Mesendoderm (in vitro differentiated cells): ENCODE data around the gene HES4.
"Not testable (repeated sequence)": the region's sequence is repeated elsewhere in the genome, so short reads cannot be mapped to it uniquely, and the experiment has no call there.

Experiments
- DNase-seq: peaks from one replicate; pipeline ENCODE4 v3.0.0; 2013
- H2AK5ac ChIP-seq: 2 replicates; pipeline ENCODE4 v1.6.1; 2013; ENCODE audit warnings: low read length, inconsistent platforms
- H2BK120ac ChIP-seq: 2 replicates; pipeline ENCODE4 v1.6.1; 2013; ENCODE audit warnings: low read depth, mild to moderate bottlenecking, low read length, moderate library complexity, mixed read lengths
- H2BK15ac ChIP-seq: replicated peaks from 2 replicates; pipeline ENCODE4 v1.6.1; 2013; ENCODE audit warnings: low read depth, mild to moderate bottlenecking, moderate library complexity
- H2BK5ac ChIP-seq: 2 replicates; pipeline ENCODE4 v1.6.1; 2013; ENCODE audit warnings: low read length, inconsistent platforms
- H3K18ac ChIP-seq: 2 replicates; pipeline ENCODE4 v1.6.1; 2013; ENCODE audit warnings: mild to moderate bottlenecking, low read length, mixed read lengths
- H3K23ac ChIP-seq: one replicate; pipeline ENCODE4 v1.6.1; 2013; ENCODE audit warnings: low read length
- H3K27ac ChIP-seq: 2 replicates; pipeline ENCODE4 v1.5.1; 2013; ENCODE audit warnings: low read depth, mild to moderate bottlenecking, inconsistent platforms, low read length, moderate library complexity
- H3K27me3 ChIP-seq: 2 replicates; pipeline ENCODE4 v1.6.1; 2013; ENCODE audit warnings: low read length, control low read depth, mild to moderate bottlenecking, inconsistent platforms; ENCODE audit not compliant: insufficient read depth, poor library complexity
- H3K36me3 ChIP-seq: 2 replicates; pipeline ENCODE4 v1.6.1; 2013; ENCODE audit warnings: low read length, inconsistent platforms; ENCODE audit not compliant: control insufficient read depth, insufficient read depth
- H3K4ac ChIP-seq: one replicate; pipeline ENCODE4 v1.6.1; 2013; ENCODE audit warnings: low read depth, mild to moderate bottlenecking, low read length, moderate library complexity
- H3K4me1 ChIP-seq: 2 replicates; pipeline ENCODE4 v1.6.1; 2013; ENCODE audit warnings: low read depth, low read length, inconsistent platforms; ENCODE audit not compliant: control insufficient read depth
- H3K4me2 ChIP-seq: 2 replicates; pipeline ENCODE4 v1.6.1; 2013; ENCODE audit warnings: low read length
- H3K4me3 ChIP-seq: 2 replicates; pipeline ENCODE4 v1.5.1; 2013; ENCODE audit warnings: mild to moderate bottlenecking, low read length
- H3K56ac ChIP-seq: one replicate; pipeline ENCODE4 v1.6.1; 2013; ENCODE audit warnings: low read length
- H3K79me1 ChIP-seq: 2 replicates; pipeline ENCODE4 v1.6.1; 2013; ENCODE audit warnings: low read length, inconsistent platforms
- H3K79me2 ChIP-seq: 2 replicates; pipeline ENCODE4 v1.6.1; 2013; ENCODE audit warnings: mild to moderate bottlenecking, low read length; ENCODE audit not compliant: control insufficient read depth, insufficient read depth
- H3K9ac ChIP-seq: 2 replicates; pipeline ENCODE4 v1.6.1; 2013; ENCODE audit warnings: low read length, inconsistent platforms
- H4K5ac ChIP-seq: one replicate; pipeline ENCODE4 v1.6.1; 2013; ENCODE audit warnings: low read length
- H4K8ac ChIP-seq: one replicate; pipeline ENCODE4 v1.6.1; 2013; ENCODE audit warnings: low read depth, mild to moderate bottlenecking, control low read depth, low read length, moderate library complexity
- WGBS: extraction: QIAGEN DNeasy Blood & Tissue Kit; methylation state at CpG from one replicate; pipeline ENCODE4 v1.1.7; 2013; ENCODE audit warnings: low lambda C conversion rate, missing lambda C conversion rate; ENCODE audit not compliant: insufficient coverage; ENCODE audit errors: extremely low coverage; 5-methylcytosine and 5-hydroxymethylcytosine counted together

Gene HES4

DNA sequence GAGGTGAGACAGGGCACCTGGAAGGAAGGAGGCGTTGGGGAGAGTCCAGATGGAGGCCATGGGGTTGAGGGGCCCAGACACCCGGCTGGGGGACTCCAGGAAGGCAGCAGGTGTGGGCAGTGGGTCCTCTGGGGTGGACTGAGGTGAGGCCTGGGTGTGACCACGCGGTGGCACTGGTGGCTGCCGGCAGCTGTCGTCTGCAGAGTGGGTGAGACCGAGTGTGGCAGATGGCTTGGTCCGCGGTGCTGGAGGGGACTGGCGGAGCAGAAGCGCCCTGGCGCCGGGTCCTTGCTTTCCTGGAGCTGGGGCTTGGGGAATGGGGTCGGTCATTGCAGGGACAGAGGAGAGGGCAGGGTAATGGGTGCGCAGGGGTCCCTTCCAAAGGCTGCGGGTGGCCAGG is 32.5 kb upstream of the HES4 start:
- Histone ChIP-seq H4K5ac (no peak overlapping the region), H3K18ac (no peak overlapping the region), H3K4me3 (no peak overlapping the region), H2BK5ac (no peak overlapping the region), H3K27ac (no peak overlapping the region), H3K27me3 (no peaks in the 10 kb centered on the region), H2BK120ac (no peak overlapping the region), H3K79me1 (no peaks in the 10 kb centered on the region), H3K4me2 (peak overlapping the region; percentile 27), H3K23ac (no peak overlapping the region), H4K8ac (no peak overlapping the region), H2BK15ac (no peak overlapping the region), H3K4ac (no peak overlapping the region), H3K79me2 (no peaks in the 10 kb centered on the region), H2AK5ac (no peak overlapping the region), H3K36me3 (no peaks in the 10 kb centered on the region), H3K56ac (peak overlapping the region; percentile 64), H3K4me1 (no peaks in the 10 kb centered on the region), H3K9ac (peak overlapping the region; percentile 42)
- no CpG with 5 or more reads among the region's 16 CpGs for WGBS
- peak; percentile 40 for DNase-seq

DNA sequence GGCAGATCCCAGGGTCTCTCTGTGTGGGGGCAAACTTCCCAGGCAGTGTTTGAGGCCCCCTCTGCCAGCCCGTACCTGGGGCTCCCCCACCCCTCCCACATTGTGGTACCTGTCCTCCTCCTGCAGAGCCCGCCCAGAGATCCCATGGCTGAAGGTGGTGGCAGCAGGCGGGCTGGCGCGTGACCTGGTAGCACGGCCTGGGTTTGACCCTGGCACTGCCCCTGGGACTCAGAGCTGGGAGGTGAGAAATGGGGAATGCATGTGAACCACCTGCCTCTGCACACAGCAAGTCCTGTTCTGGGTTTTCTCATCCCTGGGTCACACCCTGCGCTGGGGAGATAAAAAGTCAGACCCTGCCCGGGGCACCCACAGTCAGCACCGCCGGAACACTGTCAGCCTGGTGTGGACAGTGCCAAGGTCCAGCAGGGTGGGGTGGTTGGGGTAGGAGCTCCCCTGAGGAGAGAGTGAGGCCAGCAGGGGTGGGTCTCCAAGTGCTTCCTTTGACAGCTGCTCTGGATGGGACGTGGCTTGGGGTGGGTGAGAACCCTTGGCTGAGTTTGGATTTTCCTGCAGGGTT is 31.9 kb upstream of the HES4 start:
- Histone ChIP-seq H3K23ac (no peak overlapping the region), H2BK15ac (no peak overlapping the region), H3K4me3 (no peak overlapping the region), H4K8ac (no peak overlapping the region), H2BK5ac (no peak overlapping the region), H3K79me2 (no peaks in the 10 kb centered on the region), H2AK5ac (no peak overlapping the region), H3K27me3 (no peaks in the 10 kb centered on the region), H3K4me2 (no peak overlapping the region), H3K4ac (no peak overlapping the region), H3K9ac (no peak overlapping the region), H3K56ac (peak overlapping the region; percentile 15), H3K18ac (no peak overlapping the region), H3K4me1 (no peaks in the 10 kb centered on the region), H4K5ac (no peak overlapping the region), H3K27ac (no peak overlapping the region), H3K36me3 (no peaks in the 10 kb centered on the region), H3K79me1 (no peaks in the 10 kb centered on the region), H2BK120ac (no peak overlapping the region)
- no CpG with 5 or more reads among the region's 11 CpGs for WGBS
- DNase-seq, result no peak

DNA sequence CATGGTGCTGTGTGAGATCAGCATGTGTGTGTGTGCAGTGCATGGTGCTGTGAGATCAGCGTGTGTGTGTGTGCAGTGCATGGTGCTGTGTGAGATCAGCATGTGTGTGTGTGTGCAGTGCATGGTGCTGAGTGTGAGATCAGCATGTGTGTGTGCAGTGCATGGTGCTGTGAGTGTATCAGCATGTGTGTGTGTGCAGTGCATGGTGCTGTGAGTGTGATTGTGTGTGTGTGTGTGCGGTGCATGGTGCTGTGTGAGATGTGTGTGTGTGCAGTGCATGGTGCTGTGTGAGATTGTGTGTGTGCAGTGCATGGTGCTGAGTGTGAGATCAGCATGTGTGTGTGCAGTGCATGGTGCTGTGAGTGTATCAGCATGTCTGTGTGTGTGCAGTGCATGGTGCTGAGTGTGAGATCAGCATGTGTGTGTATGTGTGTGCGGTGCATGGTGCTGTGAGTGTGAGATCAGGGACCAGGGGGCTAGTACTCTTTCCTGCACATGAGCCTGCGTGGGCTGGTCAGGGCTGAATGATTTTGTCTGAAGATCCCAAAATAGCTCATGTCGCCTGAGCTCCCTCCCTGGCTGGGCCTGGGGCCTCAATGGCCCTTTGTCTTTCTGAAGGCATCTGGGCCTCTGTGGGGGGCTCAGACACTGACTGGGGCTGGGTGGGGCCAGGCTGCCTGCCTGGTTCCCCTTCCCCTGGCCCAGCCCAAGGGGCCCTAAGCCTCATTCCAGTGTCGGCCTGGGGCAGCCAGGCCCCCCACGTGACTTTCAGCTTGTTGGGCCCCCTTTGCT is 31.2 kb upstream of the HES4 start:
- H3K9ac ChIP-seq, H3K56ac ChIP-seq, H2BK5ac ChIP-seq, H3K4me1 ChIP-seq, H2BK15ac ChIP-seq, H3K79me2 ChIP-seq, H3K4me2 ChIP-seq, H2BK120ac ChIP-seq, H3K36me3 ChIP-seq, H4K8ac ChIP-seq, DNase-seq, H2AK5ac ChIP-seq, H3K27ac ChIP-seq, H3K4ac ChIP-seq, H3K79me1 ChIP-seq, H3K23ac ChIP-seq, H4K5ac ChIP-seq, H3K4me3 ChIP-seq, H3K27me3 ChIP-seq, H3K18ac ChIP-seq: not testable (repeated sequence)
- no CpG with 5 or more reads among the region's 7 CpGs for WGBS

DNA sequence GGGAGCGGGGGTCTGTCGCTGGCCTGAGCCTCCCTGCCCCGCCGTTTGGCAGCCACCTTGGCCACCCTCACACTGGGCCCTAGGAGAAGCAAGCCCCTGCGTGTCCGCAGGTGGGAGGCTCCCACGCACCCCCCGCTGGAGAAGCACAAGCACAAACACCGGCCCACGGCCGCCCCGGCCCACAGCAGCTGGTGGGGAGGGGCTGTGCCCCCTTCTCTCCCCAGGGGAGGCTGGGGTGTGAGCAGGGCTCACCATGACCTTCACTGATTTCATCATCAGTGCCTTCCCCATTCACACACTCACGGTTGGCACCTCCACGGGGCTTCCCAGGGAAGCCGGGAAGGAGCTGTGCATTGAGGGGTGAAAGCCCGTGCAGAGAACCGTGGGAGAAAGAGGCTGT is 27.9 kb upstream of the HES4 start:
- Histone ChIP-seq H3K79me1 (no peaks in the 10 kb centered on the region), H3K4me1 (peaks cover 8% of the 10 kb centered on the region), H2BK15ac (no peak overlapping the region), H3K4me2 (no peak overlapping the region), H2BK5ac (no peak overlapping the region), H2AK5ac (no peak overlapping the region), H3K18ac (no peak overlapping the region), H3K4ac (no peak overlapping the region), H3K27me3 (no peaks in the 10 kb centered on the region), H3K56ac (no peak overlapping the region), H3K23ac (no peak overlapping the region), H4K8ac (no peak overlapping the region), H2BK120ac (no peak overlapping the region), H3K79me2 (no peaks in the 10 kb centered on the region), H3K4me3 (no peak overlapping the region), H3K27ac (no peak overlapping the region), H3K36me3 (no peaks in the 10 kb centered on the region), H3K9ac (no peak overlapping the region), H4K5ac (no peak overlapping the region)
- no peak for DNase-seq
- WGBS, result no CpG with 5 or more reads among the region's 17 CpGs

DNA sequence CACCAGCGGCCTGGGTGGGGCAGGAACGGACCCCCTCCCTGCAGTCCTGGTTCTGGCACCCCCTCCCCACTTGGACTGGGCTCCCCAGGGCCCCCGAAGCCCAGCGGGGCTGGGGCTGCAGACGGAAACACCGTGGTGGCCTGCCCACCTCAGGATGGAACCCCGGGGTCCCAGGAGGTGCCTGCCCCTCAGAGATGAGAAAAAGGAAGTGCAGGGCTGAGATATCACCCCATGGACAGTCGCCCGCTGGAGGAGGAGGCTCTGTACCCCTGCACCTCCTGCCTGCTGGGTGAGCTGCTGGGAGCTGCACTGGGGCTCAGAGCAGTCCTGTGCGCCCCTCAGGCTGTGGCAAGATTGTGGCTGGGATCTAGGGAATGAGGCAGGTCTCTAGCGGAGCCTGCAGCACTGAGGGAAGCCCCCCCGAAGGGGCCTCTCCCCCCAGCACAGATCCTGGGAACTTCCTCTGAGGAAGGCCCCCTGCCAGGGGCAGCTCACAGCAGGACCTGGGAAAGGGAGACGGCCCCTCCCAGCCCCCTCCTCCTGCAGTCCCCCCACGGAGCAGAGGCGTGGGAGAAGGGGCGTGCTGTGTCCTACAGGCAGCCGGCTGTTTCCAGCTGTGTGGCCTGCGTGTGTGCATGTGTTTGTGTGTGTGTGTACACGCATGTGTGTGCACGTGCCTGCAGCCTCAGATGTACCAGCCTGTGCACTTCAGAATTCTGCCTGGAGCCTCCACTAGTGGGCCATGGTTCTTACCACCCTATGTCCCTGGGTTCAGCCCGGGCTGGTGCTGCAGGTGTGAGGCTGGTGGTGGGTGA is 26.9 kb upstream of the HES4 start:
- no peak overlapping the region for H3K56ac ChIP-seq
- DNase-seq, result no peak
- H3K79me2 ChIP-seq, result no peaks in the 10 kb centered on the region
- no peak overlapping the region for H3K9ac ChIP-seq
- H3K4me2 ChIP-seq, result no peak overlapping the region
- H2BK15ac ChIP-seq, result no peak overlapping the region
- H3K23ac ChIP-seq, result no peak overlapping the region
- no CpG with 5 or more reads among the region's 21 CpGs for WGBS
- H2AK5ac ChIP-seq, result no peak overlapping the region
- no peak overlapping the region for H3K4ac ChIP-seq
- no peak overlapping the region for H4K8ac ChIP-seq
- no peak overlapping the region for H4K5ac ChIP-seq
- H3K18ac ChIP-seq, result no peak overlapping the region
- no peaks in the 10 kb centered on the region for H3K27me3 ChIP-seq
- H2BK120ac ChIP-seq, result no peak overlapping the region
- H3K4me1 ChIP-seq, result peaks cover 8% of the 10 kb centered on the region
- no peak overlapping the region for H3K4me3 ChIP-seq
- H3K27ac ChIP-seq, result no peak overlapping the region
- H2BK5ac ChIP-seq, result no peak overlapping the region
- H3K79me1 ChIP-seq, result peaks cover 3% of the 10 kb centered on the region
- H3K36me3 ChIP-seq, result no peaks in the 10 kb centered on the region
